ENCODE measurements around the gene FAM219A.

The FAM219A gene

GRCh38 chr9:34386656-34387055, 71.7 kb downstream of the FAM219A start:
- H3F3A ChIP-seq (ENCODE audit: insufficient read depth, low read length): no peaks in the 10 kb centered on the region
- no peak overlapping the region for H3K4me3 ChIP-seq (ENCODE audit: low read depth, low read length, poor library complexity, severe bottlenecking)
- TF ChIP-seq EZH2 (IDR thresholded peaks at IDR 0.05; ENCODE audit: borderline replicate concordance, low read length) (no peak), CTCF (IDR thresholded peaks at IDR 0.05; ENCODE audit: low read length) (no peak)
- H3K9me2 ChIP-seq (ENCODE audit: low read depth, low read length): no peaks in the 10 kb centered on the region
- H3K4me1 ChIP-seq (ENCODE audit: insufficient read depth, low read length, severe bottlenecking): no peaks in the 10 kb centered on the region
- H2AFZ ChIP-seq (ENCODE audit: low read length): no peak overlapping the region
- no peaks in the 10 kb centered on the region for H3K9me3 ChIP-seq (ENCODE audit: low read length)
- no peak overlapping the region for H3K27ac ChIP-seq (ENCODE audit: low read depth, low read length, poor library complexity, severe bottlenecking)
- H3K79me2 ChIP-seq (ENCODE audit: insufficient read depth, low read length): no peaks in the 10 kb centered on the region
- no peak overlapping the region for H3K9ac ChIP-seq (ENCODE audit: low read length)
- H3K4me2 ChIP-seq (ENCODE audit: low read length): no peak overlapping the region
- no peaks in the 10 kb centered on the region for H3K27me3 ChIP-seq (ENCODE audit: insufficient read depth, low read length)
- H3K36me3 ChIP-seq (ENCODE audit: insufficient read depth, low read length): no peaks in the 10 kb centered on the region
- H4K20me1 ChIP-seq (ENCODE audit: insufficient read depth, low read length): no peaks in the 10 kb centered on the region

- Histone ChIP-seq H3K79me2 (ENCODE audit: insufficient read depth, low read length) (no peaks in the 10 kb centered on the region), H3K36me3 (ENCODE audit: insufficient read depth, low read length) (no peaks in the 10 kb centered on the region), H4K20me1 (ENCODE audit: insufficient read depth, low read length) (no peaks in the 10 kb centered on the region), H3K4me2 (ENCODE audit: low read length) (no peak overlapping the region), H2AFZ (ENCODE audit: low read length) (no peak overlapping the region), H3K4me3 (ENCODE audit: low read depth, low read length, poor library complexity, severe bottlenecking) (no peak overlapping the region), H3K9ac (ENCODE audit: low read length) (no peak overlapping the region), H3K9me3 (ENCODE audit: low read length) (no peaks in the 10 kb centered on the region), H3K9me2 (ENCODE audit: low read depth, low read length) (no peaks in the 10 kb centered on the region), H3F3A (ENCODE audit: insufficient read depth, low read length) (no peaks in the 10 kb centered on the region), H3K27ac (ENCODE audit: low read depth, low read length, poor library complexity, severe bottlenecking) (no peak overlapping the region), H3K27me3 (ENCODE audit: insufficient read depth, low read length) (no peaks in the 10 kb centered on the region), H3K4me1 (ENCODE audit: insufficient read depth, low read length, severe bottlenecking) (peaks cover 6% of the 10 kb centered on the region)
- TF ChIP-seq CTCF (IDR thresholded peaks at IDR 0.05; ENCODE audit: low read length): no peak
These were observed 72.7 kb downstream of the FAM219A start for GRCh38 chr9:34385561-34386230.

DNA sequence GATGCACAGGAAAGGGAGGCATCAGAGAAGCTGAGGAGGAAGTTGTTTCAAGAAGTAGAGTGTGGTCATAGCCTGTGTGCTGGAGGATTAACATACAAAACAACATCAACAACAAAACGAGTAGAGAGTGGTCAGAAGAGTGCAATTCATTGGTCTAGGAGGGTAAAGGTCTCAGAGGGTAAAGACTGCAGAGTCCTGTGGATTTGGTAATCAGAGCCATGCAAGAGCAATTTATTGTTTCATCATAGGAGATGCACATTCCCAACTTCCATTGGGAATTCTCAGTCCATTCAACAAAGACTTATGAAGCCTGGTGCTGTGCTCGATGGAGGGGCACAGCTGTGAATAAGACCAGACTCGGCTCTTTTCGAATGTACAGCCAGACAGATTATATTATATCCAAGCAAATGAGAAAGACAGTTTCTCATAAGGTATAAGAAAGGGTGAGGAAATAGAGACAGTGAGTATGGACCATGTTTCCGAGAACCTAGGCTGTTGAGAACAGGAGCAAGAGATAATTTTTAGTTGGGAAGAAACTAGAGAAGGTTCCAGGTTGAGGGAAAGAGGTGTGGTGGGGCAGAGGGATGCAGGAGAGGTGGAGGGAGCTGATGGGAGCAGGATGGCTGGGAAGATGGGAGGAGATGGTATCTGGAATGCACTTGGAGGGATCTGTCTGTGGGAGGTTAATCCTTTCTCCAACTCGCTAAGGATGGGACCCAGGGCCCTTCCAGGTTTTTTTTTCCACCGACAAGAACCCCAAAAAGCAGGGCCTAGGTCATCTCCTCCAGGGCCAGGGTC, 73.8 kb downstream of the FAM219A start:
- H2AFZ ChIP-seq (ENCODE audit: low read length): no peak overlapping the region
- no peak overlapping the region for H3K9ac ChIP-seq (ENCODE audit: low read length)
- no peak overlapping the region for H3K27ac ChIP-seq (ENCODE audit: low read depth, low read length, poor library complexity, severe bottlenecking)
- no peaks in the 10 kb centered on the region for H3K27me3 ChIP-seq (ENCODE audit: insufficient read depth, low read length)
- H3K4me2 ChIP-seq (ENCODE audit: low read length): no peak overlapping the region
- TF ChIP-seq EZH2 (IDR thresholded peaks at IDR 0.05; ENCODE audit: borderline replicate concordance, low read length): no peak
- TF ChIP-seq CTCF (IDR thresholded peaks at IDR 0.05; ENCODE audit: low read length): no peak
- no peak overlapping the region for H3K4me3 ChIP-seq (ENCODE audit: low read depth, low read length, poor library complexity, severe bottlenecking)
- no peaks in the 10 kb centered on the region for H4K20me1 ChIP-seq (ENCODE audit: insufficient read depth, low read length)
- H3K9me2 ChIP-seq (ENCODE audit: low read depth, low read length): no peaks in the 10 kb centered on the region
- H3F3A ChIP-seq (ENCODE audit: insufficient read depth, low read length): no peaks in the 10 kb centered on the region
- no peaks in the 10 kb centered on the region for H3K36me3 ChIP-seq (ENCODE audit: insufficient read depth, low read length)
- H3K4me1 ChIP-seq (ENCODE audit: insufficient read depth, low read length, severe bottlenecking): peaks cover 16% of the 10 kb centered on the region
- no peaks in the 10 kb centered on the region for H3K79me2 ChIP-seq (ENCODE audit: insufficient read depth, low read length)
- no peaks in the 10 kb centered on the region for H3K9me3 ChIP-seq (ENCODE audit: low read length)

Measured in OCI-LY1 (cell line).